ENCODE results near the gene KRT7. TPM values are rescaled to one million over a fixed set of nuclear protein-coding genes. Genes with fewer than 3 reads are reported as not detected.

KRT7 gene
- total and polyA plus RNA-seq, 2 donors (not counting 1 experiment from before 2014, with no cell fraction given) = not detected

DNA sequence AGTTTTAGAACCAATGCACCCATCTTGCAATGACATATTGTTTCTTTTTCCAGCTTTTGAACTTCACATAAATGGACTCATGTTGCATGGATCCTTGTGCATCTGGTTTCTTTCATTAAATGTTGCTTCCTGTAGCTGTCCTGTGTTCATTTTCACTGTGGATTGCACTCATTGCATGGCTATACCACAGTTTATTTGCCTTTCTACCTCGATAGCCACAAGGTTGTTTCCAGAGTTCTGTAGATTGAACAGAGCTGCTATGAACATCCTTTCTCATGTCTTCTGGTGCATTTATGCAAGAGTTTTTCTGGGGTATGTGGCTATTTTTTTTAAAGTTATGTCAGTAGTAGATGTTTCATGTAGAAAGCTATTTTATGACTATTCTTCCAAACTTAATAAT is 61.8 kb downstream of the KRT7 start:
- no peaks in the 10 kb centered on the region for H3K9me3 Mint-ChIP-seq (ENCODE audit: insufficient read depth)
- POLR2A ChIA-PET = no interaction called here
- Histone ChIP-seq H3K79me2 (ENCODE audit: control insufficient read depth, insufficient read depth, low read length) (no peaks in the 10 kb centered on the region), H2AFZ (ENCODE audit: insufficient read depth, low read depth, low read length, poor library complexity, severe bottlenecking) (no peak overlapping the region), H3K9ac (ENCODE audit: low read length) (no peak overlapping the region), H3K27me3 (replicated peaks in 1 of 4; ENCODE audit: control extremely low read depth in 1 of 4, control insufficient read depth in 3 of 4, insufficient read depth in 4 of 4, low read length in 3 of 4) (peaks cover 0 to 8% (median 1%) of the 10 kb centered on the region in 4 experiments), H3K4me1 (ENCODE audit: control insufficient read depth in 2 of 2, insufficient read depth in 2 of 2, low read length in 2 of 2) (no peaks in the 10 kb centered on the region), H3K36me3 (replicated peaks in 1 of 2; ENCODE audit: control extremely low read depth in 1 of 2, control insufficient read depth in 1 of 2, extremely low read depth in 1 of 2, insufficient read depth in 2 of 2, low read length in 1 of 2) (no peaks in the 10 kb centered on the region), H3K9me3 (ENCODE audit: control extremely low read depth in 1 of 3, control insufficient read depth in 2 of 3, insufficient read depth in 1 of 3, low read length in 2 of 3) (no peaks in the 10 kb centered on the region), H3K4me3 (ENCODE audit: control extremely low read depth in 1 of 5, extremely low read depth in 1 of 5, insufficient read depth in 1 of 5, low read depth in 2 of 5, low read length in 4 of 5) (no peak overlapping the region), H3K4me2 (replicated peaks; ENCODE audit: low read depth, low read length, poor library complexity, severe bottlenecking) (no peak overlapping the region), H3K27ac (ENCODE audit: low read length in 2 of 2) (no peak overlapping the region), H4K20me1 (ENCODE audit: control insufficient read depth, insufficient read depth, low read length, poor library complexity, severe bottlenecking) (no peaks in the 10 kb centered on the region)
- intact Hi-C loops (cut with micrococcal nuclease) = no loop called here
- H3K4me1 Mint-ChIP-seq = no peaks in the 10 kb centered on the region
- DNase-seq = no peak
- WGBS (ENCODE audit: insufficient coverage) = no CpG with 5 or more reads among the region's 1 CpG
- ATAC-seq (ENCODE audit: low read depth) = no peak
- no peak for TF ChIP-seq EZH2 (IDR thresholded peaks at IDR 0.05; ENCODE audit: borderline replicate concordance, insufficient read depth, low read depth, low read length, poor library complexity, severe bottlenecking)
- TF ChIP-seq, protein P1, sequence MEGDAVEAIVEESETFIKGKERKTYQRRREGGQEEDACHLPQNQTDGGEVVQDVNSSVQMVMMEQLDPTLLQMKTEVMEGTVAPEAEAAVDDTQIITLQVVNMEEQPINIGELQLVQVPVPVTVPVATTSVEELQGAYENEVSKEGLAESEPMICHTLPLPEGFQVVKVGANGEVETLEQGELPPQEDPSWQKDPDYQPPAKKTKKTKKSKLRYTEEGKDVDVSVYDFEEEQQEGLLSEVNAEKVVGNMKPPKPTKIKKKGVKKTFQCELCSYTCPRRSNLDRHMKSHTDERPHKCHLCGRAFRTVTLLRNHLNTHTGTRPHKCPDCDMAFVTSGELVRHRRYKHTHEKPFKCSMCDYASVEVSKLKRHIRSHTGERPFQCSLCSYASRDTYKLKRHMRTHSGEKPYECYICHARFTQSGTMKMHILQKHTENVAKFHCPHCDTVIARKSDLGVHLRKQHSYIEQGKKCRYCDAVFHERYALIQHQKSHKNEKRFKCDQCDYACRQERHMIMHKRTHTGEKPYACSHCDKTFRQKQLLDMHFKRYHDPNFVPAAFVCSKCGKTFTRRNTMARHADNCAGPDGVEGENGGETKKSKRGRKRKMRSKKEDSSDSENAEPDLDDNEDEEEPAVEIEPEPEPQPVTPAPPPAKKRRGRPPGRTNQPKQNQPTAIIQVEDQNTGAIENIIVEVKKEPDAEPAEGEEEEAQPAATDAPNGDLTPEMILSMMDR (IDR thresholded peaks at IDR 0.05) = no peak
- H3K27ac Mint-ChIP-seq = no peak overlapping the region
- no peak overlapping the region for H3K4me3 Mint-ChIP-seq
- peaks cover 51% of the 10 kb centered on the region for H3K27me3 Mint-ChIP-seq
- CTCF ChIA-PET = interaction anchor here (1.2 to 1.6 kb wide), 2 partner anchors 13 to 16 kb away, joined by 3 to 6 read pairs; no protein-coding TSS in a partner anchor

DNA sequence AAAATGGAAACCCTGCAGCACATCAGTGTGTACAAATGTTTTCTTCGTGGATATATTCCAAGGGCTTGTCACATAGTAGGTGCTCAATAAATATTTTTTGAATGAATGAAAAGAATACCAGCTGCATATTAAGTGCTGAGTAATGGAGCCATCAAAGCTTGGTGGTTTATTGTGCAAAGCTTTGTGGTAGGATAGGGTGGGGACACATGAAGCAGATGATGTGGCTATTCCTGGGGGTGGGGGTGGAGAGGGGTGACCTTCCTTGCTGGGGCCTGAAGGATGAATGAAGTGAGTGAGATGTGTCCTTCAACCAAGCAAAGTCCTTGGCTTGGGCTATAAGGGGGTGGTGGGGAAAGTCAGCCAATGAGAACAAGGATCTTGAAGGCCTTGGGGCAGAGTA is 62.6 kb downstream of the KRT7 start:
- Histone ChIP-seq H3K27me3 (replicated peaks in 1 of 4; ENCODE audit: control extremely low read depth in 1 of 4, control insufficient read depth in 3 of 4, insufficient read depth in 4 of 4, low read length in 3 of 4) (peaks cover 0 to 8% (median 2%) of the 10 kb centered on the region in 4 experiments), H3K4me2 (replicated peaks; ENCODE audit: low read depth, low read length, poor library complexity, severe bottlenecking) (no peak overlapping the region), H3K4me3 (ENCODE audit: control extremely low read depth in 1 of 5, extremely low read depth in 1 of 5, insufficient read depth in 1 of 5, low read depth in 2 of 5, low read length in 4 of 5) (no peak overlapping the region), H3K9me3 (ENCODE audit: control extremely low read depth in 1 of 3, control insufficient read depth in 2 of 3, insufficient read depth in 1 of 3, low read length in 2 of 3) (no peaks in the 10 kb centered on the region), H2AFZ (ENCODE audit: insufficient read depth, low read depth, low read length, poor library complexity, severe bottlenecking) (no peak overlapping the region), H3K36me3 (replicated peaks in 1 of 2; ENCODE audit: control extremely low read depth in 1 of 2, control insufficient read depth in 1 of 2, extremely low read depth in 1 of 2, insufficient read depth in 2 of 2, low read length in 1 of 2) (no peaks in the 10 kb centered on the region), H3K9ac (ENCODE audit: low read length) (no peak overlapping the region), H3K27ac (ENCODE audit: low read length in 2 of 2) (no peak overlapping the region), H4K20me1 (ENCODE audit: control insufficient read depth, insufficient read depth, low read length, poor library complexity, severe bottlenecking) (no peaks in the 10 kb centered on the region), H3K79me2 (ENCODE audit: control insufficient read depth, insufficient read depth, low read length) (no peaks in the 10 kb centered on the region), H3K4me1 (ENCODE audit: control insufficient read depth in 2 of 2, insufficient read depth in 2 of 2, low read length in 2 of 2) (no peaks in the 10 kb centered on the region)
- ChIA-PET CTCF (interaction anchor here (1.2 kb wide), 1 partner anchor 13 kb away, joined by 3 read pairs; no protein-coding TSS in a partner anchor), POLR2A (no interaction called here)
- ATAC-seq (ENCODE audit: low read depth) (no peak), DNase-seq (no peak)
- no peak for TF ChIP-seq EZH2 (IDR thresholded peaks at IDR 0.05; ENCODE audit: borderline replicate concordance, insufficient read depth, low read depth, low read length, poor library complexity, severe bottlenecking)
- TF ChIP-seq, protein P1 (IDR thresholded peaks at IDR 0.05) = no peak
- Mint-ChIP-seq H3K27me3 (peaks cover 51% of the 10 kb centered on the region), H3K4me3 (no peak overlapping the region), H3K27ac (no peak overlapping the region), H3K4me1 (no peaks in the 10 kb centered on the region), H3K9me3 (ENCODE audit: insufficient read depth) (no peaks in the 10 kb centered on the region)
- WGBS (ENCODE audit: insufficient coverage) = 88% methylated on average over 1 of the region's 1 CpG
- intact Hi-C loops (cut with micrococcal nuclease) = no loop called here
